ENCODE results near the gene MORF4L1.

DNA sequence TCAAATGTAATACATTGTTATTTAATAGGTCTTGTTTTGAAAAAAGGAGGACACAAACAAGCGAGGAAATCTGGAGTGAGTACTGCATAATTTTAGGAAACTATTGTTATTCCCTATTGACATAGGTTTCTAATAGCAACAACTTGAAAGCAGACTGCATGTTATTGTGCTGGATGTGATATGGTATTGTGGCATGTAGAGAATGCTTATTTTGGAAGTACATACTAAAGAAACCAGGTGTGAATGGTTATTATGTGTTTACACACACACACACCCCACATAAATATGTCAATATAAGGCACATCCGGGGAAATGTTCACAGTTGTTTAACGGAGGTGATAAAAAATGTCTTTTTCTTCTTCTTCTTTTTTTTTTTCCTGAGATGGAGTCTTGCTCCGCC, 5.9 kb upstream of the MORF4L1 start:
- TF ChIP-seq, protein P1, sequence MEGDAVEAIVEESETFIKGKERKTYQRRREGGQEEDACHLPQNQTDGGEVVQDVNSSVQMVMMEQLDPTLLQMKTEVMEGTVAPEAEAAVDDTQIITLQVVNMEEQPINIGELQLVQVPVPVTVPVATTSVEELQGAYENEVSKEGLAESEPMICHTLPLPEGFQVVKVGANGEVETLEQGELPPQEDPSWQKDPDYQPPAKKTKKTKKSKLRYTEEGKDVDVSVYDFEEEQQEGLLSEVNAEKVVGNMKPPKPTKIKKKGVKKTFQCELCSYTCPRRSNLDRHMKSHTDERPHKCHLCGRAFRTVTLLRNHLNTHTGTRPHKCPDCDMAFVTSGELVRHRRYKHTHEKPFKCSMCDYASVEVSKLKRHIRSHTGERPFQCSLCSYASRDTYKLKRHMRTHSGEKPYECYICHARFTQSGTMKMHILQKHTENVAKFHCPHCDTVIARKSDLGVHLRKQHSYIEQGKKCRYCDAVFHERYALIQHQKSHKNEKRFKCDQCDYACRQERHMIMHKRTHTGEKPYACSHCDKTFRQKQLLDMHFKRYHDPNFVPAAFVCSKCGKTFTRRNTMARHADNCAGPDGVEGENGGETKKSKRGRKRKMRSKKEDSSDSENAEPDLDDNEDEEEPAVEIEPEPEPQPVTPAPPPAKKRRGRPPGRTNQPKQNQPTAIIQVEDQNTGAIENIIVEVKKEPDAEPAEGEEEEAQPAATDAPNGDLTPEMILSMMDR (IDR thresholded peaks at IDR 0.05), result no peak
- TF ChIP-seq POLR2A (IDR thresholded peaks at IDR 0.05), result no peak

Data from body of pancreas (tissue), 4 donors.